Colonic mucosa (tissue), 4 donors: Measurements from ENCODE around the gene UBE2E1. TPM values are rescaled to one million over a fixed set of nuclear protein-coding genes. Genes with fewer than 3 reads are reported as not detected.

Experiments used
- DNase-seq: peaks from one replicate; pipeline ENCODE4 v3.0.0-alpha.2; 2020
- H3K27ac ChIP-seq: fragments of 200-600 bp; one replicate; pipeline ENCODE4 v1.8.0; 2021
- H3K27me3 ChIP-seq: fragments of 200-600 bp; one replicate; pipeline ENCODE4 v1.8.0; 2021
- H3K36me3 ChIP-seq: fragments of 200-600 bp; one replicate; pipeline ENCODE4 v1.8.0; 2021
- H3K4me1 ChIP-seq: fragments of 200-600 bp; one replicate; pipeline ENCODE4 v1.8.0; 2021; ENCODE audit warnings: mild to moderate bottlenecking
- H3K4me3 ChIP-seq: fragments of 200-600 bp; one replicate; pipeline ENCODE4 v1.8.0; 2021
- H3K9ac ChIP-seq, 2 donors: one replicate each; pipeline ENCODE4 v1.7.0; 2013; ENCODE audit warnings: control low read depth in 2 of 2, low read depth in 2 of 2, low read length in 2 of 2
- H3K9me3 ChIP-seq: fragments of 200-600 bp; one replicate; pipeline ENCODE4 v1.8.0; 2021
- CTCF ChIP-seq: fragments of 200-600 bp; IDR thresholded peaks from one replicate; pipeline ENCODE4 v1.8.0; 2022; ENCODE audit warnings: antibody characterized with exemption, mild to moderate bottlenecking
- intact Hi-C: fragments of 100-400 bp; cut with DNase I; formaldehyde crosslinking; loops from one replicate; pipeline ENCODE4 v1.14.1; 2022
- total RNA-seq, 2 donors: library from RNA; stranded (reverse); fragmentation: NEBNext Ultra II Directional in 1 of 2; extraction: Animal tissue kit (Norgen Biotek cat#: 25700) in 1 of 2; gene quantifications; one replicate each; pipeline ENCODE4 v1.2.1, GENCODE V29; 2021
- donor health status: healthy.
- donor health status: DM: no; HTN: no; CAD: no.
- donor health status: DM: no; HTN: no; CAD: no.

UBE2E1 gene
- total RNA-seq, 2 donors from 2014 or later, result 68.6 to 81.7 TPM

GRCh38 chr3:23761440-23761896 lies 44.3 kb upstream of the UBE2E1 start:
- no peak overlapping the region for H3K4me3 ChIP-seq
- no peaks in the 10 kb centered on the region for H3K4me1 ChIP-seq
- DNase-seq, result peak; percentile 37
- no peaks in the 10 kb centered on the region for H3K27me3 ChIP-seq
- no peak overlapping the region for H3K27ac ChIP-seq
- TF ChIP-seq CTCF, result peak; percentile 30
- H3K9me3 ChIP-seq, result no peaks in the 10 kb centered on the region
- no peak overlapping the region for H3K9ac ChIP-seq
- intact Hi-C loops, result no loop called here
- no peaks in the 10 kb centered on the region for H3K36me3 ChIP-seq

- Histone ChIP-seq H3K36me3 (no peaks in the 10 kb centered on the region), H3K4me3 (no peak overlapping the region)
Observed at GRCh38 chr3:23762214-23762613, 43.5 kb upstream of the UBE2E1 start.

GRCh38 chr3:23762759-23763477 lies 42.8 kb upstream of the UBE2E1 start:
- intact Hi-C loops, result no loop called here
- DNase-seq, result no peak
- H3K27ac ChIP-seq, result no peak overlapping the region

More at GRCh38 chr3:23762214-23762613, 43.5 kb upstream of the UBE2E1 start:
- H3K4me1 ChIP-seq, result no peaks in the 10 kb centered on the region
- no peak overlapping the region for H3K9ac ChIP-seq
- DNase-seq, result no peak
- TF ChIP-seq CTCF, result no peak
- H3K27me3 ChIP-seq, result no peaks in the 10 kb centered on the region
- intact Hi-C loops, result no loop called here
- H3K9me3 ChIP-seq, result no peaks in the 10 kb centered on the region
- no peak overlapping the region for H3K27ac ChIP-seq

GRCh38 chr3:23764407-23764806 lies 41.3 kb upstream of the UBE2E1 start:
- intact Hi-C loops, result no loop called here
- no peaks in the 10 kb centered on the region for H3K4me1 ChIP-seq
- H3K9ac ChIP-seq, result no peak overlapping the region
- H3K27ac ChIP-seq, result no peak overlapping the region
- H3K36me3 ChIP-seq, result no peaks in the 10 kb centered on the region
- no peak for DNase-seq
- H3K9me3 ChIP-seq, result no peaks in the 10 kb centered on the region
- TF ChIP-seq CTCF, result no peak
- no peak overlapping the region for H3K4me3 ChIP-seq
- no peaks in the 10 kb centered on the region for H3K27me3 ChIP-seq

More at GRCh38 chr3:23762759-23763477, 42.8 kb upstream of the UBE2E1 start:
- Histone ChIP-seq H3K9ac (no peak overlapping the region), H3K27me3 (no peaks in the 10 kb centered on the region), H3K4me3 (no peak overlapping the region), H3K36me3 (no peaks in the 10 kb centered on the region), H3K4me1 (no peaks in the 10 kb centered on the region), H3K9me3 (no peaks in the 10 kb centered on the region)
- TF ChIP-seq CTCF, result no peak

GRCh38 chr3:23767546-23767945 lies 38.2 kb upstream of the UBE2E1 start:
- no peaks in the 10 kb centered on the region for H3K27me3 ChIP-seq
- H3K9me3 ChIP-seq, result no peaks in the 10 kb centered on the region
- intact Hi-C loops, result no loop called here
- no peak overlapping the region for H3K27ac ChIP-seq
- DNase-seq, result no peak
- no peak overlapping the region for H3K9ac ChIP-seq
- no peaks in the 10 kb centered on the region for H3K4me1 ChIP-seq
- no peak overlapping the region for H3K4me3 ChIP-seq
- no peaks in the 10 kb centered on the region for H3K36me3 ChIP-seq
- TF ChIP-seq CTCF, result no peak
